Spinal cord (tissue), 10 donors: Measurements from ENCODE around the gene PDAP1. TPM values are rescaled to one million over a fixed set of nuclear protein-coding genes. Genes with fewer than 3 reads are reported as not detected.

Experiments
- DNase-seq, 6 donors: peaks; one replicate each; pipeline versions ENCODE4 v3.0.0 to v3.0.0-alpha.2; 2013 to 2015; ENCODE audit warnings: low spot score in 6 of 6, low read depth in 4 of 6
- H3K27ac ChIP-seq: one replicate; pipeline ENCODE4 v1.5.1; 2013; ENCODE audit warnings: low read depth, low read length, control low read depth
- H3K27me3 ChIP-seq: one replicate; pipeline ENCODE4 v1.6.1; 2013; ENCODE audit warnings: low read length; ENCODE audit not compliant: control insufficient read depth, insufficient read depth
- H3K36me3 ChIP-seq: one replicate; pipeline ENCODE4 v1.6.1; 2013; ENCODE audit warnings: low read length; ENCODE audit not compliant: control insufficient read depth, insufficient read depth
- H3K4me1 ChIP-seq: one replicate; pipeline ENCODE4 v1.6.1; 2013; ENCODE audit warnings: low read length; ENCODE audit not compliant: control insufficient read depth, insufficient read depth
- H3K4me3 ChIP-seq: one replicate; pipeline ENCODE4 v1.5.1; 2013; ENCODE audit warnings: low read depth, low read length, control low read depth
- H3K9me3 ChIP-seq: one replicate; pipeline ENCODE4 v1.6.1; 2013; ENCODE audit warnings: low read length; ENCODE audit not compliant: control insufficient read depth, insufficient read depth
- WGBS: methylation state at CpG from one replicate; pipeline ENCODE4 v1.1.5; 2013; ENCODE audit warnings: missing lambda C conversion rate; ENCODE audit not compliant: insufficient coverage; 5-methylcytosine and 5-hydroxymethylcytosine counted together
- polyA plus RNA-seq, 2 donors: library from polyadenylated mRNA; unstranded; fragments of 120-200 nt; gene quantifications; one replicate each; pipeline ENCODE4 v1.2.1, GENCODE V29; 2013; ENCODE audit not compliant: insufficient read length in 2 of 2
- total RNA-seq, 2 donors: library from RNA; depleted of rRNA in 1 of 2; stranded (reverse); fragments of 120-200 nt in 1 of 2; fragments of >200 nt in 1 of 2; gene quantifications; one replicate each; pipeline versions ENCODE4 v1.2.3 to v1.2.4, GENCODE V29; 2013 to 2014
- donor health status: healthy.

The PDAP1 gene
- total and polyA plus RNA-seq, 4 donors, result 19.3 to 213 (median 138) TPM

- Histone ChIP-seq H3K27me3 (peaks cover 4% of the 10 kb centered on the region), H3K4me1 (peaks cover 13% of the 10 kb centered on the region), H3K36me3 (peaks cover 15% of the 10 kb centered on the region), H3K27ac (peak overlapping the region; percentile 61), H3K4me3 (no peak overlapping the region), H3K9me3 (no peaks in the 10 kb centered on the region)
- DNase-seq, result peak in 1 of 6 donors; percentile 45
- WGBS, result 62% methylated on average over 19 of the region's 21 CpGs
Measured at GRCh38 chr7:99372275-99373090, 35.9 kb downstream of the PDAP1 start.

DNA sequence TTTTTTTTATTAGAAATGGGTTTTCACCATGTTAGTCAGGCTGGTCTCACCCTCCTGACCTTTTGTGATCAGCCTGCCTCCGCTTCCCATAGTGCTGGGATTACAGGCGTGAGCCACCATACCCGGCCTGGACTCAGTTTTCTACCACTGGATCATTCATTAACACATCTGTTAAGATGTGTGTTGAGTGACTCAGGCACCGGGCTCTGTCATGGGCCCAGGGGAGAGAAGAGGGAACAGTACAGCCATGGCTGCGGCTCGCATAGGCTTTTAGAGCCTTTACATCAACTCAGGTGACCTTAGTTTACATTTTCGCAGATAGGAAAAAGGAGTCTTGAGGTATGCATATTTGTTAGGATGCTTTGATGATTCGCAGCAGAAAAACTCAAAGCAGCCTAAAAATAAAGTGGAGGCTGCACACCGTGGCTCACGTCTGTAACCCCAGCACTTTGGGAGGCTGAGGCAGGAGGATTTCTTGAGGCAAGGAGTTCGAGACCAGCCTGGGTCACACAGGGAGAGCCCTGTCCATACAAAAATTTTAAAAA is 36.9 kb downstream of the PDAP1 start:
- peaks cover 4% of the 10 kb centered on the region for H3K27me3 ChIP-seq
- H3K9me3 ChIP-seq, result no peaks in the 10 kb centered on the region
- H3K27ac ChIP-seq, result no peak overlapping the region
- H3K36me3 ChIP-seq, result peaks cover 25% of the 10 kb centered on the region
- H3K4me1 ChIP-seq, result peaks cover 13% of the 10 kb centered on the region
- H3K4me3 ChIP-seq, result no peak overlapping the region
- WGBS, result 87% methylated on average over 3 of the region's 11 CpGs
- DNase-seq, result no peak

GRCh38 chr7:99369767-99370391 is 38.5 kb downstream of the PDAP1 start:
- WGBS, result 65% methylated on average over 7 of the region's 9 CpGs
- Histone ChIP-seq H3K27ac (no peak overlapping the region), H3K36me3 (peaks cover 37% of the 10 kb centered on the region)

DNA sequence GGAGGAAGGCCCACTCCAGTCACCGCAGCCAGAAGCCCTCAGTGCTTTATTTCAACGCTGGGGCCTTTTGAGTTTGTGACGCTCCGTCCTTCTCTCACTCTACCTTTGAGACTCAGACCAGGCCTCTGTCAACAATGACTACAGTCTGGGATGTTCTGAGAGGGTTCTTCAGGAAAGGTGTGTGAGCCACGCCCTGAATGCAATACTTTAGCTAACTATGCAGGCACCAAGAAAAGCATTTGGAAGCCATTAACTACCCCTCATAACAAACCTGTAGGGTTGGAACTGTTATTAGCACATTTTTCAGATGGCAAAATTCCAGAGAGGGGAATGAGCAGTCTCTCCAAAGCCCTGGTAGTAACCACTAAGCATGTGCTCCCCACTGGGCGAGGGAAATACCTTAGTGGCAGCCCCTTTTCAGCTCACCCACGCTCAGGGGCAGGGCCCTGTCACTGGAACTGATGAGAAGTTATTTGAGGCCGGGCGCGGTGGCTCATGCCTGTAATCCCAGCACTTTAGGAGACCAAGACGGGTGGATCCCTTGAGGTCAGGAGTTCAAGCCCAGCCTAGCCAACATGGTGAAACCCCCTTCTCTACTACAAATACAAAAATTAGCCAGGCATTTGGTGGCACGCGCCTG is 39.5 kb downstream of the PDAP1 start:
- peaks cover 3% of the 10 kb centered on the region for H3K4me1 ChIP-seq
- peaks cover 47% of the 10 kb centered on the region for H3K36me3 ChIP-seq
- no peaks in the 10 kb centered on the region for H3K27me3 ChIP-seq
- no peaks in the 10 kb centered on the region for H3K9me3 ChIP-seq
- no peak for DNase-seq
- no peak overlapping the region for H3K27ac ChIP-seq
- H3K4me3 ChIP-seq, result no peak overlapping the region
- 91% methylated on average over 9 of the region's 13 CpGs for WGBS

More at GRCh38 chr7:99369767-99370391, 38.5 kb downstream of the PDAP1 start:
- DNase-seq, result no peak
- Histone ChIP-seq H3K4me3 (no peak overlapping the region), H3K4me1 (peaks cover 4% of the 10 kb centered on the region), H3K9me3 (no peaks in the 10 kb centered on the region), H3K27me3 (no peaks in the 10 kb centered on the region)

DNA sequence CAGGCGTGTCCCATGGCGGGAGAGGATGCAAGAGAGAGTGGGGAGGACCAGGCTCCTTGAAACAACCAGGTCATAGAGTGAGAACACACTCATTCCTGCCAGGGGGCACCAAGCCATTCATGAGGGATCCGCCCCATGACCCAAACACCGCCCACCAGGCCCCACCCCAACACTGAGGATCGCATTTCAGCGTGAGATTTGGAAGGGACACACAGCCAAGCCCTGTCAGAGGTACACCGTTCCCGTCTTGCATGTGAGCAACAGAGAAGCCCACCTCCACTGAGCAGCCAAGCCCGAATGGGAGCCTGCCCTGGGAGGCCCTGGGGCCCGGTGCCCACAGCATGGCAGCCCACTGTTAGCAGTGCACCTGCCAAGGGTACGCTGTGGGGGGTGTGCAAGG is 41.8 kb downstream of the PDAP1 start:
- 75% methylated on average over 11 of the region's 11 CpGs for WGBS
- Histone ChIP-seq H3K9me3 (no peaks in the 10 kb centered on the region), H3K27ac (no peak overlapping the region), H3K4me1 (no peaks in the 10 kb centered on the region), H3K27me3 (no peaks in the 10 kb centered on the region), H3K36me3 (peaks cover 54% of the 10 kb centered on the region), H3K4me3 (no peak overlapping the region)
- DNase-seq, result no peak

- H3K9me3 ChIP-seq, result no peaks in the 10 kb centered on the region
- H3K4me1 ChIP-seq, result no peaks in the 10 kb centered on the region
- H3K27ac ChIP-seq, result no peak overlapping the region
- H3K4me3 ChIP-seq, result no peak overlapping the region
- DNase-seq, result no peak
- 86% methylated on average over 9 of the region's 17 CpGs for WGBS
- peaks cover 61% of the 10 kb centered on the region for H3K36me3 ChIP-seq
- H3K27me3 ChIP-seq, result no peaks in the 10 kb centered on the region
Measured at GRCh38 chr7:99365318-99366141, 42.9 kb downstream of the PDAP1 start.

DNA sequence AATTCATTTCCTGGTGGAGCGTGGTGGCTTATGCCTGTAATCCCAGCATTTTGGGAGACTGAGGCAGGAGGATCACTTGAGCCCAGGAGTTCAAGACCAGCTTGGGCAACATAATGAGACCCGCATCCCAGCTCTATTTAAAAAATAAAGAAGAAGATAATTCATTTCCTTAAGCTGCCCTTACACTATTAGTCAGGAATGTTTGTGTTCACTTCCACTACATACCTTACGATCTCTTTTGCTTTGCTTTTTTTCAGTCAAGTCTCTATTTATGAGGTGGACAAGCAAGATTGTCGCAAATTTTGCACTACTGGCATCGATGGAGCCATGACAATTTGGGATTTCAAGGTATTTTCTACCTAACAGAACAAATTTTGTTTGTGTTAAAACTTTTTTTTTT is 45.1 kb downstream of the PDAP1 start:
- WGBS, result 100% methylated on average over 1 of the region's 5 CpGs
- H3K9me3 ChIP-seq, result no peaks in the 10 kb centered on the region
- H3K36me3 ChIP-seq, result peaks cover 69% of the 10 kb centered on the region
- H3K27ac ChIP-seq, result no peak overlapping the region
- DNase-seq, result no peak
- H3K4me3 ChIP-seq, result no peak overlapping the region
- no peaks in the 10 kb centered on the region for H3K27me3 ChIP-seq
- peaks cover 4% of the 10 kb centered on the region for H3K4me1 ChIP-seq

DNA sequence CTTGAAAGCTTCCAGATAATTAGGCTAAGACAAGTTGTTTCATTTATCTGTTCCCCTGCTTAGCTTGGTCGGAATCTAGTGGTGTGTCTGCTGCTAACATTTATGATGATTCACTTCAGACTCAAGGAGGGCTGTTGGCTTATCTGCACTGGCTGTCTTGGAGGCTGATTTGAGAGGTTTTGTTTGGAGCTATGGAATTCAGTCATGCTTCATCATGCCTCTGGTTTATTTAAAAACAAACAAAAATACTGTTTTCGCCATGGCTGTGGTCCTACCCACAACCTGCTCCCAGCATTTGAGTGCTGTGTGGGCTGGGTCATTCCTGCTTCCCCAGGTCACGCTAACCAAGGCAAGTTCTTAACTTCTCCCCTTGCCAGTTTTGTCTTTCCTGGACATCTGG is 45.6 kb downstream of the PDAP1 start:
- DNase-seq, result no peak
- Histone ChIP-seq H3K27ac (no peak overlapping the region), H3K27me3 (no peaks in the 10 kb centered on the region), H3K9me3 (no peaks in the 10 kb centered on the region), H3K4me1 (peaks cover 7% of the 10 kb centered on the region), H3K4me3 (no peak overlapping the region), H3K36me3 (peaks cover 74% of the 10 kb centered on the region)
- 91% methylated on average over 2 of the region's 3 CpGs for WGBS
